Spleen (tissue), 7 donors: ENCODE results near the gene STK35.

Experiments used
- CTCF ChIP-seq, 11 experiments: fragments of 200-600 bp in 7 of 11; fragments of 450-650 bp in 4 of 11; sonication (generic) in 4 of 11; IDR thresholded peaks in 8 of 11; conservative IDR thresholded peaks in 3 of 11; 1 replicate in 7 of 11; 2 replicates in 4 of 11; pipeline versions ENCODE4 v1.4.0 to v1.8.0; 2016 to 2021; ENCODE audit warnings: antibody characterized with exemption in 11 of 11, inconsistent platforms in 4 of 11, mild to moderate bottlenecking in 1 of 11
- POLR2A ChIP-seq, 3 donors: fragments of 450-650 bp; IDR thresholded peaks; one replicate each; pipeline ENCODE4 v1.5.1; 2017; ENCODE audit warnings: antibody characterized with exemption in 3 of 3, mild to moderate bottlenecking in 1 of 3
- POLR2AphosphoS5 ChIP-seq, 3 donors: sonication (generic); formaldehyde crosslinking; IDR thresholded peaks; one replicate each; pipeline ENCODE4 v1.5.1; 2017; ENCODE audit warnings: antibody characterized with exemption in 3 of 3
- donor health status: DM: no; HTN: no; CAD: no; lungs with moderate emphysema.
- donor health status: DM: no; HTN: no; CAD: no.
- donor health status: DM: no; HTN: no; CAD: no.

DNA sequence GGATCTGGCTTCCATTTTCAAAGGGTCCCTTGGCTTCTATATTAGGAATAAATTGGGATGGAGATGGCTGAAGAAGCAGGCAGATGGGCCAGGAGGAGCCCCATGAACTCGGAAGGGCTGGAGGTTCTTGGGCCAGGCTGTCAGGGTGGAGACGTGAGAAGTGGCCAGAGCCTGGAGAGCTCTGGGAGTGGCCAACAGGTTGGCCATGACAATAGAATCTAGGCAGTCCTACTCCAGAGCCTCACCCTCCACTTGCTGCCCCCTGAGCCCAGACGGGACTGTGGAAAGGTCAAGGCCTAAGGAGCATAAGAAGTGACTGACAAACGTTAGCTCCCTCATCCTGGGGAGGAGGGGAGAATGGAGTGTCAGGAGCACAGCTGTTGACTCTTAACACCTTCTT lies 62.1 kb downstream of the STK35 start:
- TF ChIP-seq CTCF (IDR thresholded peaks at IDR 0.05 in 8 of 11, conservative IDR thresholded peaks at IDR 0.05 in 3 of 11) (no peak), POLR2AphosphoS5 (IDR thresholded peaks at IDR 0.05) (no peak), POLR2A (IDR thresholded peaks at IDR 0.05) (no peak)
